Parathyroid adenoma (tissue), 2 donors: ENCODE data around the gene DPYD.

Source experiments
- H2AFZ ChIP-seq: fragments of 300-600 bp; sonication (generic); one replicate; pipeline ENCODE4 v1.7.0; 2017; ENCODE audit warnings: antibody characterized with exemption, mild to moderate bottlenecking
- H3K27ac ChIP-seq: fragments of 300-600 bp; sonication (generic); one replicate; pipeline ENCODE4 v1.7.0; 2017
- H3K27me3 ChIP-seq: fragments of 300-600 bp; sonication (generic); one replicate; pipeline ENCODE4 v1.7.0; 2017; ENCODE audit warnings: low read length; ENCODE audit not compliant: control insufficient read depth, insufficient read depth
- H3K36me3 ChIP-seq: fragments of 300-600 bp; sonication (generic); one replicate; pipeline ENCODE4 v1.7.0; 2017; ENCODE audit warnings: low read length; ENCODE audit not compliant: control insufficient read depth, insufficient read depth
- H3K4me1 ChIP-seq: fragments of 300-600 bp; sonication (generic); one replicate; pipeline ENCODE4 v1.7.0; 2017; ENCODE audit warnings: control low read depth
- H3K4me2 ChIP-seq: fragments of 300-600 bp; sonication (generic); one replicate; pipeline ENCODE4 v1.7.0; 2017; ENCODE audit warnings: low read length
- H3K4me3 ChIP-seq: fragments of 300-600 bp; sonication (generic); one replicate; pipeline ENCODE4 v1.7.0; 2017; ENCODE audit warnings: low read depth, low read length
- H3K79me2 ChIP-seq: fragments of 300-600 bp; sonication (generic); one replicate; pipeline ENCODE4 v1.7.0; 2017; ENCODE audit warnings: control low read depth
- H3K9ac ChIP-seq: fragments of 300-600 bp; sonication (generic); one replicate; pipeline ENCODE4 v1.7.0; 2017; ENCODE audit warnings: mild to moderate bottlenecking
- H3K9me3 ChIP-seq: fragments of 300-600 bp; sonication (generic); one replicate; pipeline ENCODE4 v1.7.0; 2017; ENCODE audit warnings: low read length; ENCODE audit not compliant: control insufficient read depth
- CTCF ChIP-seq: fragments of 300-600 bp; sonication (generic); IDR thresholded peaks from one replicate; pipeline ENCODE4 v1.7.0; 2017; ENCODE audit warnings: antibody characterized with exemption, mild to moderate bottlenecking
- donor health status: primary hyperparathyroidism.

The DPYD gene

GRCh38 chr1:97202481-97203380 is 718.1 kb downstream of the DPYD start:
- Histone ChIP-seq H3K27ac (no peak overlapping the region), H3K4me3 (no peak overlapping the region), H3K4me2 (no peak overlapping the region), H3K9ac (no peak overlapping the region), H3K36me3 (no peaks in the 10 kb centered on the region), H3K4me1 (no peaks in the 10 kb centered on the region), H3K9me3 (no peaks in the 10 kb centered on the region), H2AFZ (no peak overlapping the region), H3K27me3 (no peaks in the 10 kb centered on the region), H3K79me2 (no peaks in the 10 kb centered on the region)
- TF ChIP-seq CTCF: no peak

GRCh38 chr1:97201641-97202040 is 719.2 kb downstream of the DPYD start:
- H3K4me3 ChIP-seq: no peak overlapping the region
- H3K27me3 ChIP-seq: no peaks in the 10 kb centered on the region
- H3K79me2 ChIP-seq: no peaks in the 10 kb centered on the region
- H3K9me3 ChIP-seq: no peaks in the 10 kb centered on the region
- no peak for TF ChIP-seq CTCF
- H3K9ac ChIP-seq: no peak overlapping the region
- H2AFZ ChIP-seq: no peak overlapping the region
- no peaks in the 10 kb centered on the region for H3K4me1 ChIP-seq
- no peaks in the 10 kb centered on the region for H3K36me3 ChIP-seq
- no peak overlapping the region for H3K27ac ChIP-seq
- no peak overlapping the region for H3K4me2 ChIP-seq

DNA sequence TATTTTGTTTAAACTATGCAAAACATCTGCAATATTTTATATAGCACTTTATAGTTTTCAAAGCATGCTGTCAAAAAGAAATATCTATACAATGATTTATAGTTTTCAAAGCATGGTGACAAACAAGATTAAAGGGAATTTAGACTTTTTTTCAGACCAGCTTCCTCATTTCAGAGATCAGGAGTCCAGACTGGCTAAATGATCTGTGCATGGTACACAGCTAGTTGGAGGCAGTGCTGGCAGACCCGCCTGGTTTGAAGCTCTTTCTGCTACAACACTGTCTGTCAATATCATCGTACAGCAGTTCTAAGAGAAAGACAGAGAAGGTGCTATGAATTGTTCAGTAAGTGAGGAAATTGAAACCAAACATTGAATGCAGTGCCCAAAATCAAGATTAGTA is 720.2 kb downstream of the DPYD start:
- Histone ChIP-seq H3K4me1 (no peaks in the 10 kb centered on the region), H3K9ac (no peak overlapping the region), H3K27me3 (no peaks in the 10 kb centered on the region), H3K4me2 (no peak overlapping the region), H3K27ac (no peak overlapping the region), H3K79me2 (no peaks in the 10 kb centered on the region), H2AFZ (no peak overlapping the region), H3K4me3 (no peak overlapping the region), H3K36me3 (no peaks in the 10 kb centered on the region), H3K9me3 (no peaks in the 10 kb centered on the region)
- TF ChIP-seq CTCF: no peak

GRCh38 chr1:97196825-97197516 is 723.9 kb downstream of the DPYD start:
- no peaks in the 10 kb centered on the region for H3K79me2 ChIP-seq
- H3K4me2 ChIP-seq: no peak overlapping the region
- no peak for TF ChIP-seq CTCF

More at GRCh38 chr1:97196825-97197516, 723.9 kb downstream of the DPYD start:
- no peak overlapping the region for H3K9ac ChIP-seq
- no peak overlapping the region for H2AFZ ChIP-seq
- H3K36me3 ChIP-seq: no peaks in the 10 kb centered on the region
- no peaks in the 10 kb centered on the region for H3K27me3 ChIP-seq
- H3K27ac ChIP-seq: no peak overlapping the region
- no peak overlapping the region for H3K4me3 ChIP-seq
- no peaks in the 10 kb centered on the region for H3K4me1 ChIP-seq
- no peaks in the 10 kb centered on the region for H3K9me3 ChIP-seq
